Colonic mucosa (tissue), 4 donors: ENCODE data around the gene ZNF396. TPM values are rescaled to one million over a fixed set of nuclear protein-coding genes. Genes with fewer than 3 reads are reported as not detected.

Experiments
- DNase-seq: peaks from one replicate; pipeline ENCODE4 v3.0.0-alpha.2; 2020
- H3K27ac ChIP-seq: fragments of 200-600 bp; one replicate; pipeline ENCODE4 v1.8.0; 2021
- H3K27me3 ChIP-seq: fragments of 200-600 bp; one replicate; pipeline ENCODE4 v1.8.0; 2021
- H3K36me3 ChIP-seq: fragments of 200-600 bp; one replicate; pipeline ENCODE4 v1.8.0; 2021
- H3K4me1 ChIP-seq: fragments of 200-600 bp; one replicate; pipeline ENCODE4 v1.8.0; 2021; ENCODE audit warnings: mild to moderate bottlenecking
- H3K4me3 ChIP-seq: fragments of 200-600 bp; one replicate; pipeline ENCODE4 v1.8.0; 2021
- H3K9ac ChIP-seq, 2 donors: one replicate each; pipeline ENCODE4 v1.7.0; 2013; ENCODE audit warnings: control low read depth in 2 of 2, low read depth in 2 of 2, low read length in 2 of 2
- H3K9me3 ChIP-seq: fragments of 200-600 bp; one replicate; pipeline ENCODE4 v1.8.0; 2021
- CTCF ChIP-seq: fragments of 200-600 bp; IDR thresholded peaks from one replicate; pipeline ENCODE4 v1.8.0; 2022; ENCODE audit warnings: antibody characterized with exemption, mild to moderate bottlenecking
- intact Hi-C: fragments of 100-400 bp; cut with DNase I; formaldehyde crosslinking; loops from one replicate; pipeline ENCODE4 v1.14.1; 2022
- total RNA-seq, 2 donors: library from RNA; stranded (reverse); fragmentation: NEBNext Ultra II Directional in 1 of 2; extraction: Animal tissue kit (Norgen Biotek cat#: 25700) in 1 of 2; gene quantifications; one replicate each; pipeline ENCODE4 v1.2.1, GENCODE V29; 2021
- donor health status: healthy.
- donor health status: DM: no; HTN: no; CAD: no.
- donor health status: DM: no; HTN: no; CAD: no.

The ZNF396 gene
- total RNA-seq, 2 donors from 2014 or later = 3.2 to 3.6 TPM

- no peak overlapping the region for H3K9ac ChIP-seq
- no peaks in the 10 kb centered on the region for H3K36me3 ChIP-seq
- no peaks in the 10 kb centered on the region for H3K4me1 ChIP-seq
- no peak for DNase-seq
- no peak for TF ChIP-seq CTCF
- no peak overlapping the region for H3K27ac ChIP-seq
- H3K4me3 ChIP-seq = no peak overlapping the region
- H3K27me3 ChIP-seq = no peaks in the 10 kb centered on the region
- no peaks in the 10 kb centered on the region for H3K9me3 ChIP-seq
- intact Hi-C loops = no loop called here
Observed at GRCh38 chr18:35348001-35348400, 29.1 kb downstream of the ZNF396 start.

GRCh38 chr18:35345950-35346349, 31.2 kb downstream of the ZNF396 start:
- Histone ChIP-seq H3K27me3 (no peaks in the 10 kb centered on the region), H3K36me3 (no peaks in the 10 kb centered on the region), H3K9ac (no peak overlapping the region), H3K27ac (no peak overlapping the region), H3K4me1 (no peaks in the 10 kb centered on the region), H3K9me3 (no peaks in the 10 kb centered on the region), H3K4me3 (no peak overlapping the region)
- intact Hi-C loops = no loop called here
- no peak for TF ChIP-seq CTCF
- DNase-seq = no peak

GRCh38 chr18:35345460-35345921, 31.6 kb downstream of the ZNF396 start:
- no peaks in the 10 kb centered on the region for H3K9me3 ChIP-seq
- no peaks in the 10 kb centered on the region for H3K27me3 ChIP-seq
- peak overlapping the region; percentile 23 for H3K27ac ChIP-seq
- no peak overlapping the region for H3K9ac ChIP-seq
- DNase-seq = no peak
- TF ChIP-seq CTCF = no peak
- no peaks in the 10 kb centered on the region for H3K36me3 ChIP-seq
- H3K4me1 ChIP-seq = no peaks in the 10 kb centered on the region
- intact Hi-C loops = no loop called here
- H3K4me3 ChIP-seq = no peak overlapping the region

- no peaks in the 10 kb centered on the region for H3K9me3 ChIP-seq
- peak overlapping the region; percentile 97 for H3K27ac ChIP-seq
- no peak for DNase-seq
- no peaks in the 10 kb centered on the region for H3K4me1 ChIP-seq
- H3K36me3 ChIP-seq = peaks cover 3% of the 10 kb centered on the region
- no peaks in the 10 kb centered on the region for H3K27me3 ChIP-seq
- H3K9ac ChIP-seq = peak overlapping the region; percentile 44 to 83
- TF ChIP-seq CTCF = no peak
- peak overlapping the region; percentile 92 for H3K4me3 ChIP-seq
- intact Hi-C loops = loop anchor here (5.0 kb wide), 1 partner anchor 103 kb away; the partner anchor contains the start of gene ZNF397
Observed at GRCh38 chr18:35344736-35345459, 32.2 kb downstream of the ZNF396 start.

GRCh38 chr18:35343936-35344735, 33.0 kb downstream of the ZNF396 start, which contains the start of gene ZNF24:
Gene ZNF24 (minus strand): TSS chr18:35344420. CDS start chr18:35340650, 3,770 bp downstream.
- Histone ChIP-seq H3K36me3 (peaks cover 3% of the 10 kb centered on the region), H3K9ac (peak within 1 kb of the TSS; percentile 83 to 94), H3K27ac (peak within 1 kb of the TSS; percentile 97), H3K9me3 (no peaks in the 10 kb centered on the region), H3K4me1 (no peaks in the 10 kb centered on the region), H3K4me3 (peak within 1 kb of the TSS; percentile 92), H3K27me3 (no peaks in the 10 kb centered on the region)
- DNase-seq = peak; percentile 98
- TF ChIP-seq CTCF = no peak
- intact Hi-C loops = loop anchor here (5.0 kb wide), 1 partner anchor 102 kb away; the partner anchor contains the start of gene ZNF397
